Left ventricle myocardium inferior (tissue), 1 donor: ENCODE measurements around the gene TFDP2. TPM values are rescaled to one million over a fixed set of nuclear protein-coding genes. Genes with fewer than 3 reads are reported as not detected.

Experiments used
- DNase-seq: peaks from one replicate; pipeline ENCODE4 v3.0.0-alpha.2; 2020
- H3K27ac ChIP-seq: fragments of 200-600 bp; replicated peaks from 2 replicates; pipeline ENCODE4 v1.8.0; 2021
- H3K27me3 ChIP-seq: fragments of 200-600 bp; 2 replicates; pipeline ENCODE4 v1.8.0; 2021; ENCODE audit warnings: low read depth
- H3K36me3 ChIP-seq: fragments of 200-600 bp; 2 replicates; pipeline ENCODE4 v1.8.0; 2021
- H3K4me1 ChIP-seq: fragments of 200-600 bp; 2 replicates; pipeline ENCODE4 v1.8.0; 2021
- H3K4me3 ChIP-seq: fragments of 200-600 bp; 2 replicates; pipeline ENCODE4 v1.8.0; 2021; ENCODE audit warnings: mild to moderate bottlenecking, moderate library complexity
- H3K9me3 ChIP-seq: fragments of 200-600 bp; replicated peaks from 2 replicates; pipeline ENCODE4 v1.8.0; 2021
- CTCF ChIP-seq: fragments of 200-600 bp; IDR thresholded peaks from 2 replicates; pipeline ENCODE4 v1.8.0; 2021; ENCODE audit warnings: antibody characterized with exemption, mild to moderate bottlenecking, borderline replicate concordance
- intact Hi-C: fragments of 100-400 bp; cut with micrococcal nuclease; formaldehyde crosslinking; loops from one replicate; pipeline ENCODE4 v1.11.0; 2022
- total RNA-seq: library from RNA; stranded (reverse); fragmentation: NEBNext Ultra II Directional; extraction: Animal tissue kit (Norgen Biotek cat#: 25700); gene quantifications from one replicate; pipeline ENCODE4 v1.2.1, GENCODE V29; 2021
- donor health status: DM: no; HTN: yes; CAD: no; lungs with severe emphysema.

Gene TFDP2
- total RNA-seq, 1 donor from 2014 or later = 67.1 TPM

- DNase-seq = no peak
- H3K36me3 ChIP-seq = no peaks in the 10 kb centered on the region
- H3K4me1 ChIP-seq = no peaks in the 10 kb centered on the region
- no peak for TF ChIP-seq CTCF
- H3K4me3 ChIP-seq = no peak overlapping the region
- H3K27me3 ChIP-seq = no peaks in the 10 kb centered on the region
- H3K27ac ChIP-seq = no peak overlapping the region
- intact Hi-C loops = loop anchor here (5.0 kb wide), 1 partner anchor 158 kb away; no protein-coding TSS in a partner anchor
- peaks cover 5% of the 10 kb centered on the region for H3K9me3 ChIP-seq
Observed at GRCh38 chr3:142118911-142119310, 30.4 kb downstream of the TFDP2 start.

GRCh38 chr3:142117056-142117851 is 32.1 kb downstream of the TFDP2 start:
- Histone ChIP-seq H3K4me3 (no peak overlapping the region), H3K4me1 (no peaks in the 10 kb centered on the region), H3K27me3 (no peaks in the 10 kb centered on the region), H3K27ac (no peak overlapping the region), H3K9me3 (peaks cover 5% of the 10 kb centered on the region), H3K36me3 (no peaks in the 10 kb centered on the region)
- no peak for DNase-seq
- TF ChIP-seq CTCF = no peak
- intact Hi-C loops = loop anchor here (5.0 kb wide), 1 partner anchor 160 kb away; no protein-coding TSS in a partner anchor

- no peaks in the 10 kb centered on the region for H3K27me3 ChIP-seq
- no peak for DNase-seq
- H3K9me3 ChIP-seq = peaks cover 5% of the 10 kb centered on the region
- no peaks in the 10 kb centered on the region for H3K36me3 ChIP-seq
- H3K4me1 ChIP-seq = no peaks in the 10 kb centered on the region
- intact Hi-C loops = loop anchor here (5.0 kb wide), 1 partner anchor 161 kb away; no protein-coding TSS in a partner anchor
- H3K4me3 ChIP-seq = no peak overlapping the region
- no peak for TF ChIP-seq CTCF
- H3K27ac ChIP-seq = no peak overlapping the region
Observed at GRCh38 chr3:142115867-142116668, 33.3 kb downstream of the TFDP2 start.

- Histone ChIP-seq H3K36me3 (no peaks in the 10 kb centered on the region), H3K4me1 (no peaks in the 10 kb centered on the region), H3K9me3 (no peaks in the 10 kb centered on the region), H3K27ac (no peak overlapping the region), H3K4me3 (no peak overlapping the region), H3K27me3 (no peaks in the 10 kb centered on the region)
- no peak for TF ChIP-seq CTCF
- no peak for DNase-seq
- intact Hi-C loops = no loop called here
Observed at GRCh38 chr3:142112601-142113000, 36.7 kb downstream of the TFDP2 start.

GRCh38 chr3:142106548-142106947 is 42.8 kb downstream of the TFDP2 start:
- Histone ChIP-seq H3K27ac (no peak overlapping the region), H3K36me3 (no peaks in the 10 kb centered on the region), H3K4me3 (no peak overlapping the region), H3K4me1 (peaks cover 6% of the 10 kb centered on the region), H3K9me3 (no peaks in the 10 kb centered on the region), H3K27me3 (no peaks in the 10 kb centered on the region)
- TF ChIP-seq CTCF = no peak
- no peak for DNase-seq
- intact Hi-C loops = no loop called here
